ENCODE measurements around the gene TNFRSF21. TPM values are rescaled to one million over a fixed set of nuclear protein-coding genes. Genes with fewer than 3 reads are reported as not detected.

TNFRSF21 gene
- total and polyA plus RNA-seq, 10 of the 15 experiments (the other 5 are each of a cell fraction or from before 2014, with no cell fraction given), result 0.09 to 1.0 (median 0.27) TPM

GRCh38 chr6:47353871-47354270 lies 44.2 kb upstream of the TNFRSF21 start (continued):
- TF ChIP-seq MTA2 (IDR thresholded peaks at IDR 0.05; ENCODE audit: low read depth), result no peak

GRCh38 chr6:47352966-47353365 lies 43.3 kb upstream of the TNFRSF21 start:
- no TSS peak for BruUV-seq (replicated peaks)
- RAD21 ChIA-PET (ENCODE audit: unreplicated experiment), result no interaction called here

More at GRCh38 chr6:47352966-47353365, 43.3 kb upstream of the TNFRSF21 start:
- intact Hi-C loops (cut with micrococcal nuclease; ENCODE audit: unreplicated experiment), result no loop called here
- POLR2A ChIA-PET, result no interaction called here
- Histone ChIP-seq H3K4me3 (no peak overlapping the region), H3K4me1 (ENCODE audit: control insufficient read depth, insufficient read depth, low read length) (no peaks in the 10 kb centered on the region; the same call in 1 of the 2 replicates), H3K4me2 (ENCODE audit: control insufficient read depth, insufficient read depth) (no peak overlapping the region), H3K36me3 (ENCODE audit: control insufficient read depth in 2 of 2, insufficient read depth in 2 of 2, low read length in 1 of 2) (no peaks in the 10 kb centered on the region), H4K20me1 (ENCODE audit: control insufficient read depth, insufficient read depth) (no peaks in the 10 kb centered on the region), H3K79me2 (ENCODE audit: control insufficient read depth, insufficient read depth, low read length) (no peaks in the 10 kb centered on the region), H3K27ac (ENCODE audit: control insufficient read depth, insufficient read depth) (no peak overlapping the region), H3K9me3 (replicated peaks; ENCODE audit: control insufficient read depth, insufficient read depth, low read length) (no peaks in the 10 kb centered on the region), H2AFZ (ENCODE audit: control insufficient read depth, low read depth, low read length) (no peak overlapping the region), H3K27me3 (replicated peaks in 1 of 2; ENCODE audit: control insufficient read depth in 2 of 2, insufficient read depth in 2 of 2, low read length in 1 of 2) (no peaks in the 10 kb centered on the region; a peak in 1 of 4 replicates), H3K9ac (ENCODE audit: control insufficient read depth, insufficient read depth, low read length) (no peak overlapping the region)
- 18% methylated on average over 2 of the region's 2 CpGs for WGBS (ENCODE audit: insufficient coverage, insufficient replicate concordance, low lambda C conversion rate, missing lambda C conversion rate)
- ATAC-seq, result no peak
- FAIRE-seq, result no peak
- CTCF ChIA-PET, result interaction anchor here (1.0 kb wide), 1 partner anchor 10 kb away, joined by 3 read pairs; no protein-coding TSS in a partner anchor
- in situ Hi-C loops (cut with MboI), result no loop called here
- SMC1A ChIA-PET (ENCODE audit: uncharacterized antibody, unreplicated experiment), result no interaction called here
- TF ChIP-seq STAT1 (conservative IDR thresholded peaks at IDR 0.05), result no peak
- no peak for TF ChIP-seq BACH1 (IDR thresholded peaks at IDR 0.05; ENCODE audit: borderline replicate concordance)
- TF ChIP-seq ZNF622 (IDR thresholded peaks at IDR 0.05), result no peak
- TF ChIP-seq KAT2A (conservative IDR thresholded peaks at IDR 0.05; ENCODE audit: control insufficient read depth, low read depth, low read length), result no peak
- no peak for TF ChIP-seq MYB (IDR thresholded peaks at IDR 0.05; ENCODE audit: borderline replicate concordance, low read depth, low read length)
- no peak for TF ChIP-seq ZNF592 (IDR thresholded peaks at IDR 0.05)
- no peak for TF ChIP-seq RCOR1 (conservative IDR thresholded peaks at IDR 0.05; ENCODE audit: low read depth, low read length)
- no peak for TF ChIP-seq ZNF274 (IDR thresholded peaks at IDR 0.05; ENCODE audit: insufficient read depth, insufficient read length)
- no peak for TF ChIP-seq RAD51 (IDR thresholded peaks at IDR 0.05)
- DNase-seq (ENCODE audit: low read depth, low spot score), result no peak
